ENCODE results near the gene SMAD6. TPM values are rescaled to one million over a fixed set of nuclear protein-coding genes. Genes with fewer than 3 reads are reported as not detected.

Gene SMAD6
- total and polyA plus RNA-seq, 9 donors: 3.8 to 20.3 (median 13.9) TPM

DNA sequence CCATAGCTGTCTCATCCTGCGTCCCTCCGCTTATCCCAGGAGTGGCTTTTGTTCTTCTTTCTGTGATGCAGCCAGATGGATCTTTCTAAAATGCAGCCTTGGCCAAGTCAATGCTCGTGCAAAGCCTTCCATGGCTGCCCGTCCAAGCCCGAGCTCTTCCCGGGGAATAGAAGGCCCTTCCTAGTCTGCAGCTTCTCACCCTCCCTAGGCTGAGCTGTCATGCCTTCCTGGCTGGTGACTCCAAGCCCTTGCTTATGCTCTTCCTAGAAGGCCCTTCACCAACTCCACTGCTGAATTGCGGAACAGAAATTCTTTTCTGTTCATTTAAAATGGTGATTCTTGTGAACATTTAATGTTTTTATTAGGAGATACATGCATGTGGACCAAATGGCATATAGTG lies 95.9 kb downstream of the SMAD6 start:
- intact Hi-C loops (cut with DNase I): no loop called here
- H3K4me1 ChIP-seq (ENCODE audit: insufficient read depth): peaks cover 14% of the 10 kb centered on the region
- DNase-seq: no peak
- no peak overlapping the region for H3K4me3 ChIP-seq
- H3K27ac ChIP-seq: no peak overlapping the region
- H3K9me3 ChIP-seq: no peaks in the 10 kb centered on the region
- H3K27me3 ChIP-seq: no peaks in the 10 kb centered on the region
- no peaks in the 10 kb centered on the region for H3K36me3 ChIP-seq
- TF ChIP-seq, protein P1, sequence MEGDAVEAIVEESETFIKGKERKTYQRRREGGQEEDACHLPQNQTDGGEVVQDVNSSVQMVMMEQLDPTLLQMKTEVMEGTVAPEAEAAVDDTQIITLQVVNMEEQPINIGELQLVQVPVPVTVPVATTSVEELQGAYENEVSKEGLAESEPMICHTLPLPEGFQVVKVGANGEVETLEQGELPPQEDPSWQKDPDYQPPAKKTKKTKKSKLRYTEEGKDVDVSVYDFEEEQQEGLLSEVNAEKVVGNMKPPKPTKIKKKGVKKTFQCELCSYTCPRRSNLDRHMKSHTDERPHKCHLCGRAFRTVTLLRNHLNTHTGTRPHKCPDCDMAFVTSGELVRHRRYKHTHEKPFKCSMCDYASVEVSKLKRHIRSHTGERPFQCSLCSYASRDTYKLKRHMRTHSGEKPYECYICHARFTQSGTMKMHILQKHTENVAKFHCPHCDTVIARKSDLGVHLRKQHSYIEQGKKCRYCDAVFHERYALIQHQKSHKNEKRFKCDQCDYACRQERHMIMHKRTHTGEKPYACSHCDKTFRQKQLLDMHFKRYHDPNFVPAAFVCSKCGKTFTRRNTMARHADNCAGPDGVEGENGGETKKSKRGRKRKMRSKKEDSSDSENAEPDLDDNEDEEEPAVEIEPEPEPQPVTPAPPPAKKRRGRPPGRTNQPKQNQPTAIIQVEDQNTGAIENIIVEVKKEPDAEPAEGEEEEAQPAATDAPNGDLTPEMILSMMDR (IDR thresholded peaks at IDR 0.05): no peak
- no peak for TF ChIP-seq EP300 (IDR thresholded peaks at IDR 0.05)
- no peak for TF ChIP-seq POLR2A (IDR thresholded peaks at IDR 0.05)
- WGBS, 3 donors: 82 to 96% (median 88%) methylated on average over 7 of the region's 7 CpGs

DNA sequence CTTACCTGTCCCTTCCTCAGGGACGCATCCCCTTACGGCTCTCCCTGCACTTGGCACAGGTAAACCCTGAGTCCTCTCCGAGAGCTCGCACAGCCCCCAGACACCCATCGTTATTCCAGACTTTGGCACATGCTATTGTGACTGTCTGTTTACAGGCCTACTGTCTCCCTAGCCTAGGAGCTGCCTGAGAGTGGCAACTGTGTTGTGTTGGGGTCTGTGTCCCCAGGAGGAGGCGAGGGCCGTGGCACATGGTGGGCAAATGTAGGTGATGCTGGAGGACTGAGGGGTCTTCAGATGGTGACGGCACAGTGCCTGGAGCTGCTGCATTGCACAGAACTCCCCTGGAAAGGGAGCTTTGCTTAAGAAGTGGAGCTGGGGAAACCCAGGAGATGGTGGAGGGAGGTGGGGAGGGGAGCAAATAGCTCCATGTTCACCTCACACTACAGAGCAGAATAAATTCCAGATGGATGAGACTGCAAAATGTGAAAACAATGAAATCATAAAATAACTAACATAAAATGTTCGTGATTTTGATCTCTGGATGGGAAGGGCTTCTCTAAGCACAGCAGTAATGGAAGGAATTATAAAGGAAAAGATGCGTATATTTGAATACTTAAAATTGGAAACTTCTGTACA lies 96.5 kb downstream of the SMAD6 start:
- TF ChIP-seq EP300 (IDR thresholded peaks at IDR 0.05): no peak
- no peak for TF ChIP-seq POLR2A (IDR thresholded peaks at IDR 0.05)
- TF ChIP-seq, protein P1 (IDR thresholded peaks at IDR 0.05): no peak
- H3K4me3 ChIP-seq: no peak overlapping the region
- H3K4me1 ChIP-seq (ENCODE audit: insufficient read depth): peaks cover 19% of the 10 kb centered on the region
- no peak overlapping the region for H3K27ac ChIP-seq
- H3K27me3 ChIP-seq: no peaks in the 10 kb centered on the region
- no peak for DNase-seq
- no peaks in the 10 kb centered on the region for H3K9me3 ChIP-seq
- intact Hi-C loops (cut with DNase I): no loop called here
- no peaks in the 10 kb centered on the region for H3K36me3 ChIP-seq
- 87% methylated on average over 10 of the region's 10 CpGs for WGBS, 3 donors

DNA sequence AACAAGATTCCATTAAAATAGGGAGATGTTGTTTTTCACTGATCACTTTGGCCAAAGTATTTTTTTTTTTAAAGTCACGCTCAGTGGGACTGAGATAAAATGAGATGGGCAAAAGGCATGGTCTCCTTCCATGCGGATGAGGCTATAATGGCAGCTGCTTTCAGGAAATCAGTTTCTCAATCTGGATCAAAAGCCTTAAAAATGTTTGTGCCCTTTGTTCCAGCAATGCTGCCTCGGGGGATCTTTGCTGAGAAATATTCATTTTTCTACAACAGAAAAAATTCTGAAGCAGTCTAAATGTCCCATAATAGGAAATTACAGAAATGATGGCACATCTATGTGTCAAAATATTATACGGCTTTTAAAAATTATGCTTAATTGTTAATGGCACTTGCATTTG lies 97.2 kb downstream of the SMAD6 start:
- Histone ChIP-seq H3K27me3 (no peaks in the 10 kb centered on the region), H3K36me3 (no peaks in the 10 kb centered on the region), H3K9me3 (no peaks in the 10 kb centered on the region), H3K27ac (no peak overlapping the region), H3K4me1 (ENCODE audit: insufficient read depth) (peaks cover 23% of the 10 kb centered on the region), H3K4me3 (no peak overlapping the region)
- TF ChIP-seq EP300 (IDR thresholded peaks at IDR 0.05) (no peak), POLR2A (IDR thresholded peaks at IDR 0.05) (no peak)
- TF ChIP-seq, protein P1 (IDR thresholded peaks at IDR 0.05): no peak
- 62 to 83% (median 76%) methylated on average over 4 of the region's 4 CpGs for whole genome bisulfite sequencing, 3 donors
- no peak for DNase-seq
- intact Hi-C loops (cut with DNase I): no loop called here

DNA sequence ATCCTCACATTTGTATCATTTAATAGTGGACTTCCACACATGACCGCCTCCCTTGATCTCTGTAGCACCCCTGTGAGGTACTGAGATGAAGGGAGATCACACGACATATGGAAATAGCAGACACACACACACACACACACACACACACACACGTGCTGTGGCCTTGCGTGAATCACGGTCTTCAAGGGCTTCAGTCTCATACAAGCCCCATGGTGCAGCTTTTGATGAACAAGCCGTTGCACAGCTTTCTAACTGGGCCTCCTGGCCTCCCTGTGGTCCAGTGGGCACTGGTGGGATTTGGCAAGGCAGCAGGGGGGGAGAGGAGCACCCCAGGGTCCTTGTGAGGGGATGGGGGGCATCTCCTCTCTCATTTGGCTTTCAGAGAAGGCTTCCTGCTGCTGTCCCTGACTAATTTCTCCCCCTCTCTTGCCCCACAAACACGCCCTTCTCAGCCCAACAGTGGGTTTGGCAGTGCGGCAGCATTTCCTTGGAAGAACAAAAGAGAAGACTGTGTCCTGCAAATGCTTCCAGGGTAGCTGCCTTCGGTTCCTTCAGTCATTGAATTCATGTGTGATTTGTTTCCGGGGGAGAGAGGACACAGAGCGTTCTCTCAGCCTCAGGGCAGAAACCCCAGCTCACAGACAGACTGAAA lies 98.7 kb downstream of the SMAD6 start:
- WGBS, 3 donors: 83 to 84% (median 84%) methylated on average over 11 of the region's 11 CpGs
- intact Hi-C loops (cut with DNase I): no loop called here
- no peak overlapping the region for H3K27ac ChIP-seq
- H3K36me3 ChIP-seq: no peaks in the 10 kb centered on the region
- no peaks in the 10 kb centered on the region for H3K27me3 ChIP-seq
- TF ChIP-seq, protein P1 (IDR thresholded peaks at IDR 0.05): no peak
- TF ChIP-seq EP300 (IDR thresholded peaks at IDR 0.05): no peak
- TF ChIP-seq POLR2A (IDR thresholded peaks at IDR 0.05): no peak
- no peaks in the 10 kb centered on the region for H3K9me3 ChIP-seq
- peaks cover 23% of the 10 kb centered on the region for H3K4me1 ChIP-seq (ENCODE audit: insufficient read depth)
- no peak for DNase-seq
- no peak overlapping the region for H3K4me3 ChIP-seq
